GM12873 (cell line): ENCODE data around the gene ANKRD28.

Experiments used
- TF ChIP-seq, protein P1 (sequence below): IDR thresholded peaks from 2 replicates; pipeline ENCODE4 v1.5.1; 2012; ENCODE audit warnings: low read depth, mild to moderate bottlenecking, moderate library complexity, low read length, control low read depth; ENCODE audit not compliant: insufficient read depth; ENCODE audit errors: missing control alignments

Gene ANKRD28

GRCh38 chr3:15800780-15801179 is 3.0 kb upstream of the ANKRD28 start:
- TF ChIP-seq, protein P1, sequence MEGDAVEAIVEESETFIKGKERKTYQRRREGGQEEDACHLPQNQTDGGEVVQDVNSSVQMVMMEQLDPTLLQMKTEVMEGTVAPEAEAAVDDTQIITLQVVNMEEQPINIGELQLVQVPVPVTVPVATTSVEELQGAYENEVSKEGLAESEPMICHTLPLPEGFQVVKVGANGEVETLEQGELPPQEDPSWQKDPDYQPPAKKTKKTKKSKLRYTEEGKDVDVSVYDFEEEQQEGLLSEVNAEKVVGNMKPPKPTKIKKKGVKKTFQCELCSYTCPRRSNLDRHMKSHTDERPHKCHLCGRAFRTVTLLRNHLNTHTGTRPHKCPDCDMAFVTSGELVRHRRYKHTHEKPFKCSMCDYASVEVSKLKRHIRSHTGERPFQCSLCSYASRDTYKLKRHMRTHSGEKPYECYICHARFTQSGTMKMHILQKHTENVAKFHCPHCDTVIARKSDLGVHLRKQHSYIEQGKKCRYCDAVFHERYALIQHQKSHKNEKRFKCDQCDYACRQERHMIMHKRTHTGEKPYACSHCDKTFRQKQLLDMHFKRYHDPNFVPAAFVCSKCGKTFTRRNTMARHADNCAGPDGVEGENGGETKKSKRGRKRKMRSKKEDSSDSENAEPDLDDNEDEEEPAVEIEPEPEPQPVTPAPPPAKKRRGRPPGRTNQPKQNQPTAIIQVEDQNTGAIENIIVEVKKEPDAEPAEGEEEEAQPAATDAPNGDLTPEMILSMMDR = no peak

- TF ChIP-seq, protein P1 = no peak
These were observed 2.5 kb upstream of the ANKRD28 start for GRCh38 chr3:15800327-15800726.

- TF ChIP-seq, protein P1 = no peak
These were observed 910 bp upstream of the ANKRD28 start for GRCh38 chr3:15798533-15799245.

- TF ChIP-seq, protein P1 = no peak
These were observed 773 bp downstream of the ANKRD28 start for GRCh38 chr3:15796771-15797641.

- TF ChIP-seq, protein P1 = no peak
These were observed 1.4 kb downstream of the ANKRD28 start for GRCh38 chr3:15796331-15796730.

GRCh38 chr3:15795651-15796308 is 2.0 kb downstream of the ANKRD28 start:
- TF ChIP-seq, protein P1 = no peak

GRCh38 chr3:15794842-15795650 is 2.7 kb downstream of the ANKRD28 start:
- TF ChIP-seq, protein P1 = no peak
